ENCODE measurements around the gene PKP1.

PKP1 gene

DNA sequence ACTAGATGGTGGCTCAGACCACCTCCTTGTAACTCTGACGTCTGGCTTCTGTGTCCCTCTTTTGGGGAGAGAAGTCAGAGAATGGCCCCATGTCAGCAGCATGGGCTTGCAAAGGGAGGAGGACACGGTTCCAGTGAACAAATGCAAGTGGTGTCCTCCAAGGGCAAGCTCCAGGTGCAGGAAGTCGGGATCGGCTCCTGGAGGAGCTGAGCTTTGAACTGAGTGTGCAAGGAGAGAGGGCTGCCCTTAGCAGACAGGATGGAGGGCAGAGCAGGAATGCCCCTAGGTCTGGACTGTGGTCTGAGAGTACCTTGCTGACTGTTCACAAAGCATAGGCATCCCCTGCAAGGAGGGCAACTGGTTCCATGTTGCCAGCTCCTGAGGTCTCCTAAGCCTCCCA, 17.3 kb downstream of the PKP1 start:
- Histone ChIP-seq H2AK5ac (ENCODE audit: low read length) (no peak overlapping the region), H2BK5ac (ENCODE audit: low read length) (no peak overlapping the region), H3K27me3 (ENCODE audit: insufficient read depth, low read length, poor library complexity) (no peaks in the 10 kb centered on the region), H2BK15ac (replicated peaks; ENCODE audit: low read depth) (no peak overlapping the region), H3K56ac (ENCODE audit: low read length) (no peak overlapping the region), H3K79me1 (ENCODE audit: low read length) (no peaks in the 10 kb centered on the region), H3K23ac (ENCODE audit: low read length) (no peak overlapping the region), H3K4me1 (ENCODE audit: control insufficient read depth, low read depth, low read length) (no peaks in the 10 kb centered on the region), H3K4me2 (ENCODE audit: low read length) (no peak overlapping the region), H4K5ac (ENCODE audit: low read length) (no peak overlapping the region), H4K8ac (ENCODE audit: low read depth, low read length) (no peak overlapping the region), H3K36me3 (ENCODE audit: control insufficient read depth, insufficient read depth, low read length) (no peaks in the 10 kb centered on the region), H3K9ac (ENCODE audit: low read length) (no peak overlapping the region), H3K4me3 (ENCODE audit: low read length) (no peak overlapping the region), H3K27ac (ENCODE audit: low read depth, low read length) (no peak overlapping the region), H3K79me2 (ENCODE audit: control insufficient read depth, insufficient read depth, low read length) (no peaks in the 10 kb centered on the region), H2BK120ac (ENCODE audit: low read depth, low read length) (no peak overlapping the region), H3K4ac (ENCODE audit: low read depth, low read length) (no peak overlapping the region), H3K18ac (ENCODE audit: low read length) (no peak overlapping the region)
- no CpG with 5 or more reads among the region's 4 CpGs for WGBS (ENCODE audit: extremely low coverage, insufficient coverage, low lambda C conversion rate)
- no peak for DNase-seq

DNA sequence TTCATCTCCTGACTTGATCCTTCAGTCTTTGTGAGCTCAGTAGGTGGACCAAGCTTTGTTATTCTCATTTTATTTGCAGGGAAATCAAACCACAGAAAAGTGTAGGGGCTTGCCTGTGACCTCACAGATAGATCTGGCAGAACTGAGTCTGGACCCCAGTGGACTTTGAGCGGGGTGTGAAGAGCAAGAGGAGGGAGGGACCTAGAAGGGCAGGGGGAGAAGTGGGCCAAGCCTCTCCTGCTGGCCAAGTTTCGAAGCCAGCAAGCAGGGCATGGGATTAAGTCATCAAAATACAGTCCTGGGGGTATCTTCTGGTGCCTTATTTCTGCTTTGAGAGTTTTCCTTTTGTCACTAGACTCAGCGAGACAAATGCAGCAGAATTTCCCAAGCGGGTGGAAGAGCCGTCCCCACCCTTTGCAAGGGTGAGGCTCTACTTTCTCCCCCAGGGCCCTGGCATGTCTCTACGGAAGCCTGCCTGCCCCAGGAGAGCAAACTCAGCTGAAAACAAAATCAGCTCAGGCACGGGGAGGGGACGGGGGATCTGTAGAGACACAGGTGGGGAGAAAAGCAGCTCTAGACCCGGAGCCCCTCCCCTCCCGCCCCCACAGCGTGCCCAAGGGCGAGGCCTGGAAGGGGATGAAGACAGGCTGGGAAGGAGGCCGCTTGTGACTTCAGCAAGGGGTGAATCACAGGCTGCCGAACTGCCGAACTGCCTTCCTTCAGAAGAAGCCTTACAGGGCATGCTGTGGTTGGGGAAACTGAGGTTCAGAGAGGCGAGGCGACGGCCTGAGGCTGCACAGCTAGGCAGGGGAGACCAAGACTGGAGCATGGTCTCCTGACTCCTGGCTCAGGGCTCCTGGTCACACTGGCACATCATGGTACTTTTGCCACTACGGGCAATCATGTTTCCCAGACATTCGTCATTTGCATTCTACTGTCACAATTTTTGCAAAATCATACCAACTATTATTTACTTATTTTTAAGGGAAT, 19.2 kb downstream of the PKP1 start:
- Histone ChIP-seq H3K36me3 (ENCODE audit: control insufficient read depth, insufficient read depth, low read length) (no peaks in the 10 kb centered on the region), H4K8ac (ENCODE audit: low read depth, low read length) (no peak overlapping the region), H3K4me3 (ENCODE audit: low read length) (no peak overlapping the region), H3K56ac (ENCODE audit: low read length) (no peak overlapping the region), H2BK15ac (replicated peaks; ENCODE audit: low read depth) (no peak overlapping the region), H4K5ac (ENCODE audit: low read length) (no peak overlapping the region), H3K79me1 (ENCODE audit: low read length) (no peaks in the 10 kb centered on the region), H2BK5ac (ENCODE audit: low read length) (no peak overlapping the region), H3K27me3 (ENCODE audit: insufficient read depth, low read length, poor library complexity) (no peaks in the 10 kb centered on the region), H3K23ac (ENCODE audit: low read length) (no peak overlapping the region), H2AK5ac (ENCODE audit: low read length) (no peak overlapping the region), H2BK120ac (ENCODE audit: low read depth, low read length) (no peak overlapping the region), H3K27ac (ENCODE audit: low read depth, low read length) (no peak overlapping the region), H3K18ac (ENCODE audit: low read length) (no peak overlapping the region), H3K4me1 (ENCODE audit: control insufficient read depth, low read depth, low read length) (no peaks in the 10 kb centered on the region), H3K4me2 (ENCODE audit: low read length) (no peak overlapping the region), H3K79me2 (ENCODE audit: control insufficient read depth, insufficient read depth, low read length) (no peaks in the 10 kb centered on the region), H3K4ac (ENCODE audit: low read depth, low read length) (no peak overlapping the region), H3K9ac (ENCODE audit: low read length) (no peak overlapping the region)
- DNase-seq = no peak
- WGBS (ENCODE audit: extremely low coverage, insufficient coverage, low lambda C conversion rate) = no CpG with 5 or more reads among the region's 20 CpGs

DNA sequence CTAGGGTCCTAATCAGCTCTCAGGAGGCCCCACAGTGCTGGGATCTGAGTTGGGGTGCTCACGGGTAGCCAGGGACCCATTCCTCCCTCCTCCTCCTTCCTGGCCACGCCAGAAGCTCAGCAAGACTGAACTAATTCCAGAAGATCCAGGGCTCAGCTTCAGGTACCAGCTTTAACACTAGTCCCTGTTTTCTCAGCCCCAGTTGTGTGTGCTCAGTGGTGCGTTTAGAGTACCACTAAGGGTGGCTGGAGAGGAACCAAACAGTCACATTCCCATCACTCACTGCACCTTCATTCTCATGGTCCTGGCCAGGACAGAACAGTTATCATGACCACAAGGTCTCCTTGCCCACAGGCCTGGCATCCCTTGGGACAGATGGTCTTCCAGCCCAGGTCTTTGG, 20.8 kb downstream of the PKP1 start:
- no peak for DNase-seq
- no peak overlapping the region for H3K9ac ChIP-seq (ENCODE audit: low read length)
- H4K5ac ChIP-seq (ENCODE audit: low read length) = no peak overlapping the region
- peaks cover under 1% of the 10 kb centered on the region for H3K4me1 ChIP-seq (ENCODE audit: control insufficient read depth, low read depth, low read length)
- H3K18ac ChIP-seq (ENCODE audit: low read length) = no peak overlapping the region
- H3K4ac ChIP-seq (ENCODE audit: low read depth, low read length) = no peak overlapping the region
- H3K4me3 ChIP-seq (ENCODE audit: low read length) = no peak overlapping the region
- no peak overlapping the region for H3K4me2 ChIP-seq (ENCODE audit: low read length)
- no peak overlapping the region for H3K56ac ChIP-seq (ENCODE audit: low read length)
- H2AK5ac ChIP-seq (ENCODE audit: low read length) = no peak overlapping the region
- H2BK15ac ChIP-seq (replicated peaks; ENCODE audit: low read depth) = no peak overlapping the region
- no peaks in the 10 kb centered on the region for H3K27me3 ChIP-seq (ENCODE audit: insufficient read depth, low read length, poor library complexity)
- H2BK120ac ChIP-seq (ENCODE audit: low read depth, low read length) = no peak overlapping the region
- H3K79me1 ChIP-seq (ENCODE audit: low read length) = no peaks in the 10 kb centered on the region
- no CpG with 5 or more reads among the region's 3 CpGs for WGBS (ENCODE audit: extremely low coverage, insufficient coverage, low lambda C conversion rate)
- H3K79me2 ChIP-seq (ENCODE audit: control insufficient read depth, insufficient read depth, low read length) = no peaks in the 10 kb centered on the region
- H3K27ac ChIP-seq (ENCODE audit: low read depth, low read length) = no peak overlapping the region
- H2BK5ac ChIP-seq (ENCODE audit: low read length) = no peak overlapping the region
- H4K8ac ChIP-seq (ENCODE audit: low read depth, low read length) = no peak overlapping the region
- no peak overlapping the region for H3K23ac ChIP-seq (ENCODE audit: low read length)
- no peaks in the 10 kb centered on the region for H3K36me3 ChIP-seq (ENCODE audit: control insufficient read depth, insufficient read depth, low read length)

DNA sequence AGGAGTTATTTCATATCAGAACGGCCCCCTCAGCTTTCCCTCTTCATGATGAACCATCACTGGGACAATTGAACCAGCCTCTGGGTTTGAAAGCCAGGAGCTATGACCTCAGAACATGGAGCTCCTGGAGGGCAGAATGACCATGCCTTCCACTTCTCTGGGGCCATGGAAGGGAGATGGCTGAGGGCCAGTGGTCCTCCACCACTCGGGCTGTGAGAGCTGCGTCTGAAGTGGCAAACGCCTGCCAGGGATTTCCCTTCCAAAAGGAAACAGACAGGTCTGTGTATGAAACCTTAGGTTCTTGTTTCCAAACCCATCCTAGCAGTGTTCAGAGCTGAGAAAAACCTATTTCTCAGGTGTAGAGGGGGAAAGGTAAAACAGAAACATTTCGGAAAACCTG, 22.5 kb downstream of the PKP1 start:
- no peak overlapping the region for H2AK5ac ChIP-seq (ENCODE audit: low read length)
- no peak overlapping the region for H4K5ac ChIP-seq (ENCODE audit: low read length)
- H3K4me3 ChIP-seq (ENCODE audit: low read length) = no peak overlapping the region
- DNase-seq = no peak
- no peak overlapping the region for H2BK120ac ChIP-seq (ENCODE audit: low read depth, low read length)
- no CpG with 5 or more reads among the region's 5 CpGs for WGBS (ENCODE audit: extremely low coverage, insufficient coverage, low lambda C conversion rate)
- H3K4ac ChIP-seq (ENCODE audit: low read depth, low read length) = no peak overlapping the region
- H3K56ac ChIP-seq (ENCODE audit: low read length) = no peak overlapping the region
- H3K27me3 ChIP-seq (ENCODE audit: insufficient read depth, low read length, poor library complexity) = no peaks in the 10 kb centered on the region
- H3K79me1 ChIP-seq (ENCODE audit: low read length) = no peaks in the 10 kb centered on the region
- H3K4me2 ChIP-seq (ENCODE audit: low read length) = no peak overlapping the region
- no peak overlapping the region for H4K8ac ChIP-seq (ENCODE audit: low read depth, low read length)
- H3K23ac ChIP-seq (ENCODE audit: low read length) = no peak overlapping the region
- no peak overlapping the region for H3K27ac ChIP-seq (ENCODE audit: low read depth, low read length)
- no peak overlapping the region for H2BK15ac ChIP-seq (replicated peaks; ENCODE audit: low read depth)
- no peaks in the 10 kb centered on the region for H3K36me3 ChIP-seq (ENCODE audit: control insufficient read depth, insufficient read depth, low read length)
- H3K9ac ChIP-seq (ENCODE audit: low read length) = no peak overlapping the region
- no peak overlapping the region for H2BK5ac ChIP-seq (ENCODE audit: low read length)
- H3K79me2 ChIP-seq (ENCODE audit: control insufficient read depth, insufficient read depth, low read length) = no peaks in the 10 kb centered on the region
- no peak overlapping the region for H3K18ac ChIP-seq (ENCODE audit: low read length)
- H3K4me1 ChIP-seq (ENCODE audit: control insufficient read depth, low read depth, low read length) = peaks cover 3% of the 10 kb centered on the region

DNA sequence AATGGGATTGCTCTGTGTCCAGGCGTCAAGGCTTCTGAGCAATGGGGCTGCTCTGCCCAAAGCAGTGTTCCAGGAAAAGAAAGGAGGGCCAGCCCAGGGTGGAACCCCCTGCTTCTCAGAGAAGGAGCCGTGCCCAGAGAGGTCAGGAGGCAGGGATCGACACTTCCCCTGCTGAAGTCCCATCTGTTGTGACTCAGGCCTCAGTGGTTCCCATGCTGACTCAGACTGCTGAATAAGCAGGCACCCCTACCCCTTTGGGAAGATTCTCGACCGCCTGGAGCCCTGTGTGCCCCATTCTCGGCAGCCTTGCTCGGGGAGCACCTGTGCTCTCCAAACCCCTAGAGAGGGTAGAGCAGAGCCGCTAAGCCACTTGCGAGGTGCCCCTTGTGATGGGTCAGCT, 23.9 kb downstream of the PKP1 start:
- Histone ChIP-seq H3K23ac (ENCODE audit: low read length) (no peak overlapping the region), H2BK120ac (ENCODE audit: low read depth, low read length) (no peak overlapping the region), H2BK5ac (ENCODE audit: low read length) (no peak overlapping the region), H3K4me1 (ENCODE audit: control insufficient read depth, low read depth, low read length) (peaks cover 3% of the 10 kb centered on the region), H3K79me2 (ENCODE audit: control insufficient read depth, insufficient read depth, low read length) (no peaks in the 10 kb centered on the region), H3K18ac (ENCODE audit: low read length) (no peak overlapping the region), H4K8ac (ENCODE audit: low read depth, low read length) (no peak overlapping the region), H3K27ac (ENCODE audit: low read depth, low read length) (no peak overlapping the region), H3K56ac (ENCODE audit: low read length) (no peak overlapping the region), H3K79me1 (ENCODE audit: low read length) (no peaks in the 10 kb centered on the region), H2AK5ac (ENCODE audit: low read length) (peak overlapping the region; percentile 65), H3K4me3 (ENCODE audit: low read length) (no peak overlapping the region), H3K4me2 (ENCODE audit: low read length) (no peak overlapping the region), H3K4ac (ENCODE audit: low read depth, low read length) (no peak overlapping the region), H2BK15ac (replicated peaks; ENCODE audit: low read depth) (no peak overlapping the region), H4K5ac (ENCODE audit: low read length) (no peak overlapping the region), H3K27me3 (ENCODE audit: insufficient read depth, low read length, poor library complexity) (no peaks in the 10 kb centered on the region), H3K36me3 (ENCODE audit: control insufficient read depth, insufficient read depth, low read length) (no peaks in the 10 kb centered on the region), H3K9ac (ENCODE audit: low read length) (no peak overlapping the region)
- no CpG with 5 or more reads among the region's 9 CpGs for WGBS (ENCODE audit: extremely low coverage, insufficient coverage, low lambda C conversion rate)
- no peak for DNase-seq
